H1 (cell line): ENCODE data around the gene ZNF8. TPM values are rescaled to one million over a fixed set of nuclear protein-coding genes. Genes with fewer than 3 reads are reported as not detected.

Experiments used
- CTCF ChIA-PET: fragments of 300-600 bp; sonication (Branson Sonifier 250); formaldehyde crosslinking; loops from one replicate; lab custom pipeline; 2021; ENCODE audit not compliant: partially characterized antibody; lab: Charles Lee
- POLR2A ChIA-PET: fragments of 300-600 bp; sonication (Branson Sonifier 250); formaldehyde crosslinking; loops from one replicate; lab custom pipeline; 2021; ENCODE audit warnings: inconsistent platforms; ENCODE audit not compliant: partially characterized antibody; lab: Charles Lee
- DNase-seq, 2 experiments: peaks; one replicate each; pipeline versions ENCODE4 v3.0.0 to v3.0.0-alpha.2; 2010 to 2022; ENCODE audit warnings: low spot score in 2 of 2, low read depth in 1 of 2, mixed read lengths in 1 of 2
- FAIRE-seq: peaks from 2 replicates; lab custom pipeline; 2011; peaks lifted over from hg19 to GRCh38; lab: Jason Lieb, UNC
- H2AFZ ChIP-seq: 2 replicates; pipeline ENCODE4 v1.8.1; 2012; ENCODE audit warnings: low read length, inconsistent platforms
- H2AK5ac ChIP-seq: 2 replicates; pipeline ENCODE4 v1.6.1; 2013; ENCODE audit warnings: low read depth, low read length
- H2BK120ac ChIP-seq: replicated peaks from 2 replicates; pipeline ENCODE3; 2013; ENCODE audit warnings: low read depth, low read length, inconsistent platforms
- H2BK12ac ChIP-seq: 2 replicates; pipeline ENCODE4 v1.6.1; 2013; ENCODE audit warnings: low read depth, low read length
- H2BK15ac ChIP-seq: 2 replicates; pipeline ENCODE4 v1.6.1; 2013; ENCODE audit warnings: low read length
- H2BK20ac ChIP-seq: 2 replicates; pipeline ENCODE4 v1.6.1; 2013; ENCODE audit warnings: low read length
- H2BK5ac ChIP-seq: 2 replicates; pipeline ENCODE4 v1.6.1; 2013; ENCODE audit warnings: low read depth, low read length
- H3K14ac ChIP-seq: 2 replicates; pipeline ENCODE4 v1.6.1; 2013; ENCODE audit warnings: inconsistent platforms; ENCODE audit not compliant: insufficient read length
- H3K18ac ChIP-seq: 2 replicates; pipeline ENCODE4 v1.6.1; 2013; ENCODE audit warnings: low read length; ENCODE audit errors: extremely low read depth
- H3K23ac ChIP-seq: 2 replicates; pipeline ENCODE4 v1.6.1; 2013; ENCODE audit warnings: inconsistent platforms; ENCODE audit not compliant: insufficient read length
- H3K23me2 ChIP-seq: 2 replicates; pipeline ENCODE4 v1.6.1; 2013; ENCODE audit warnings: low read depth, low read length
- H3K27ac ChIP-seq: 2 replicates; pipeline ENCODE4 v1.6.1; 2011; ENCODE audit warnings: low read depth, low read length, inconsistent platforms
- H3K27me3 ChIP-seq, 4 experiments: replicated peaks in 1 of 4; 1 replicate in 1 of 4; 2 replicates in 3 of 4; pipeline versions ENCODE4 v1.6.1 to v1.8.1; 2011 to 2013; ENCODE audit warnings: low read length in 3 of 4, mild to moderate bottlenecking in 3 of 4, inconsistent platforms in 2 of 4, mixed read lengths in 2 of 4, moderate library complexity in 1 of 4; ENCODE audit not compliant: control insufficient read depth in 3 of 4, insufficient read depth in 3 of 4; ENCODE audit errors: extremely low read depth in 1 of 4
- H3K36me3 ChIP-seq, 4 experiments: 2 replicates each; pipeline versions ENCODE4 v1.6.1 to v1.8.1; 2011 to 2013; ENCODE audit warnings: mild to moderate bottlenecking in 4 of 4, low read length in 3 of 4, moderate library complexity in 2 of 4, control low read depth in 1 of 4, inconsistent platforms in 1 of 4; ENCODE audit not compliant: insufficient read depth in 4 of 4, control insufficient read depth in 2 of 4
- H3K4ac ChIP-seq: replicated peaks from 2 replicates; pipeline ENCODE3; 2013; ENCODE audit warnings: low read length, low read depth, mixed read lengths, inconsistent platforms; ENCODE audit not compliant: insufficient read length
- H3K4me1 ChIP-seq, 4 experiments: replicated peaks in 1 of 4; 1 replicate in 1 of 4; 2 replicates in 3 of 4; pipeline versions ENCODE4 v1.6.1 to v1.8.1; 2011 to 2013; ENCODE audit warnings: low read length in 3 of 4, inconsistent platforms in 2 of 4, mixed read lengths in 1 of 4; ENCODE audit not compliant: insufficient read depth in 4 of 4, control insufficient read depth in 3 of 4
- H3K4me2 ChIP-seq, 2 experiments: 2 replicates each; pipeline versions ENCODE4 v1.6.1 to v1.8.1; 2011 to 2013; ENCODE audit warnings: low read depth in 2 of 2, low read length in 2 of 2, control low read depth in 1 of 2, inconsistent platforms in 1 of 2, mild to moderate bottlenecking in 1 of 2; ENCODE audit not compliant: insufficient read depth in 1 of 2
- H3K4me3 ChIP-seq, 4 experiments: fragments of 200-600, 300-600 bp in 1 of 4; sonication (generic), shearing (Covaris generic), sonication (Bioruptor Twin) in 1 of 4; 2 replicates each; pipeline versions ENCODE4 v1.5.1 to v1.8.1; 2011 to 2016; ENCODE audit warnings: low read length in 4 of 4, low read depth in 3 of 4, control low read depth in 2 of 4, inconsistent platforms in 2 of 4, mild to moderate bottlenecking in 2 of 4, mixed read lengths in 1 of 4, moderate library complexity in 1 of 4; ENCODE audit not compliant: insufficient read depth in 2 of 4; ENCODE audit errors: extremely low read depth in 1 of 4
- H3K56ac ChIP-seq: replicated peaks from 2 replicates; pipeline ENCODE3; 2013; ENCODE audit warnings: low read depth, mild to moderate bottlenecking, mixed read lengths, low read length, inconsistent platforms; ENCODE audit not compliant: insufficient read length
- H3K79me1 ChIP-seq: 2 replicates; pipeline ENCODE4 v1.6.1; 2013; ENCODE audit warnings: low read depth, low read length, control low read depth
- H3K79me2 ChIP-seq, 2 experiments: 2 replicates each; pipeline versions ENCODE4 v1.6.1 to v1.8.1; 2012 to 2013; ENCODE audit warnings: low read length in 2 of 2, mild to moderate bottlenecking in 2 of 2, inconsistent platforms in 1 of 2; ENCODE audit not compliant: insufficient read depth in 2 of 2, control insufficient read depth in 1 of 2
- H3K9ac ChIP-seq, 4 experiments: replicated peaks in 1 of 4; 1 replicate in 1 of 4; 2 replicates in 3 of 4; pipeline versions ENCODE4 v1.6.1 to v1.8.1; 2011 to 2013; ENCODE audit warnings: low read depth in 3 of 4, low read length in 3 of 4, control low read depth in 2 of 4, mild to moderate bottlenecking in 2 of 4, moderate library complexity in 2 of 4, inconsistent platforms in 1 of 4; ENCODE audit errors: extremely low read depth in 1 of 4
- H3K9me3 ChIP-seq, 2 experiments: 2 replicates each; pipeline versions ENCODE4 v1.6.1 to v1.8.1; 2012 to 2013; ENCODE audit warnings: mild to moderate bottlenecking in 2 of 2, moderate library complexity in 2 of 2, control low read depth in 1 of 2, inconsistent platforms in 1 of 2, low read depth in 1 of 2, low read length in 1 of 2, mixed read lengths in 1 of 2; ENCODE audit not compliant: insufficient read depth in 2 of 2
- H4K20me1 ChIP-seq, 2 experiments: replicated peaks in 1 of 2; 2 replicates each; pipeline versions ENCODE3 to v1.8.1; 2011 to 2013; ENCODE audit warnings: inconsistent platforms in 2 of 2, low read length in 2 of 2, mild to moderate bottlenecking in 1 of 2; ENCODE audit not compliant: insufficient read depth in 2 of 2, control insufficient read depth in 1 of 2
- H4K5ac ChIP-seq: 2 replicates; pipeline ENCODE4 v1.6.1; 2013; ENCODE audit warnings: low read length, low read depth, mixed read lengths, inconsistent platforms; ENCODE audit not compliant: insufficient read length
- H4K8ac ChIP-seq: 2 replicates; pipeline ENCODE4 v1.8.0; 2013; ENCODE audit warnings: mild to moderate bottlenecking, moderate library complexity, low read length, inconsistent platforms; ENCODE audit not compliant: insufficient read depth; ENCODE audit errors: extremely low read depth
- H4K91ac ChIP-seq: replicated peaks from 2 replicates; pipeline ENCODE3; 2013; ENCODE audit warnings: low read length, mixed read lengths, inconsistent platforms; ENCODE audit not compliant: insufficient read length
- CREB1 ChIP-seq: IDR thresholded peaks from 2 replicates; pipeline ENCODE4 v1.6.1; 2012; ENCODE audit warnings: inconsistent platforms
- MAFK ChIP-seq: IDR thresholded peaks from 2 replicates; pipeline ENCODE4 v1.6.1; 2012; ENCODE audit warnings: low read depth, mild to moderate bottlenecking, improper control_type of control experiment, low read length
- MAX ChIP-seq: IDR thresholded peaks from 2 replicates; pipeline ENCODE4 v1.6.1; 2012; ENCODE audit warnings: inconsistent platforms
- RBBP5 ChIP-seq: IDR thresholded peaks from 2 replicates; pipeline ENCODE4 v1.7.1; 2012; ENCODE audit warnings: low read depth, mild to moderate bottlenecking, inconsistent platforms, low read length, moderate library complexity, borderline replicate concordance
- RNF2 ChIP-seq: fragments of 200-900, 300-1000 bp; sonication (generic); IDR thresholded peaks from 2 replicates; pipeline ENCODE4 v1.7.1; 2016; ENCODE audit warnings: borderline replicate concordance, low read depth, mild to moderate bottlenecking, antibody characterized with exemption, low read length; ENCODE audit not compliant: poor library complexity, severe bottlenecking; ENCODE audit errors: missing control alignments
- SIX5 ChIP-seq: IDR thresholded peaks from 2 replicates; pipeline ENCODE4 v1.6.1; 2011; ENCODE audit warnings: mild to moderate bottlenecking, low read depth, low read length
- SP4 ChIP-seq: IDR thresholded peaks from 2 replicates; pipeline ENCODE4 v1.6.1; 2012; ENCODE audit warnings: low read length, inconsistent platforms
- TAF1 ChIP-seq: IDR thresholded peaks from 2 replicates; pipeline ENCODE4 v1.6.1; 2011; ENCODE audit warnings: mild to moderate bottlenecking, low read depth, low read length
- YY1 ChIP-seq: IDR thresholded peaks from 2 replicates; pipeline ENCODE4 v1.6.1; 2011; ENCODE audit warnings: low read depth, mild to moderate bottlenecking, low read length
- WGBS, 2 experiments: shearing (Covaris generic) in 1 of 2; methylation state at CpG; one replicate each; pipeline versions ENCODE4 v1.1.6 to v1.1.7; 2013 to 2015; ENCODE audit warnings: low lambda C conversion rate in 2 of 2, mixed read lengths in 2 of 2, inconsistent platforms in 1 of 2, low coverage in 1 of 2, missing lambda C conversion rate in 1 of 2; ENCODE audit not compliant: insufficient replicate concordance in 2 of 2, insufficient coverage in 1 of 2, insufficient read length in 1 of 2; ENCODE audit errors: extremely low coverage in 1 of 2, missing lambda C conversion rate in 1 of 2; 5-methylcytosine and 5-hydroxymethylcytosine counted together
- polyA plus RNA-seq, 7 experiments: library from polyadenylated mRNA; depleted of rRNA in 3 of 7; stranded (reverse) in 5 of 7; unstranded in 2 of 7; fragments of >200 nt in 5 of 7; fragments of 200-250 nt in 2 of 7; gene quantifications; 1 replicate in 5 of 7; 2 replicates in 1 of 7; 4 replicates in 1 of 7; pipeline versions ENCODE4 v1.2.1 to v1.2.3, GENCODE V29; 2011 to 2013; ENCODE audit warnings: missing spikeins in 2 of 7, mixed read lengths in 2 of 7
- total RNA-seq: library from RNA; stranded (reverse); fragmentation: NEBNext Ultra II Directional; extraction: Animal tissue kit (Norgen Biotek cat#: 25700); gene quantifications from 2 replicates; pipeline ENCODE4 v1.2.1, GENCODE V29; 2021
- TF ChIP-seq, protein P1 (sequence below): IDR thresholded peaks from 2 replicates; pipeline ENCODE4 v1.6.1; 2011; ENCODE audit warnings: low read depth, mild to moderate bottlenecking, low read length; ENCODE audit not compliant: insufficient read depth

The ZNF8 gene
- total and polyA plus RNA-seq, 2 of the 8 experiments (the other 6 are each of a cell fraction or from before 2014, with no cell fraction given): 9.2 to 21.5 TPM

- Histone ChIP-seq H3K18ac (peak within 1 kb of the TSS; percentile 96), H2BK15ac (0 out of 2 replicates have a peak within 1 kb of the TSS, but pooled peaks have one; percentile 76), H2BK5ac (peak within 1 kb of the TSS; percentile 66; the same call in 1 of the 2 replicates), H3K56ac (no peak within 1 kb of the TSS), H3K4me3 (peak within 1 kb of the TSS; percentile 72 to 98 (median 88)), H3K4me2 (peak within 1 kb of the TSS; percentile 74 to 95), H3K9ac (peak within 1 kb of the TSS; percentile 82 to 86 (median 84)), H4K5ac (peak within 1 kb of the TSS; percentile 82), H3K27ac (peak within 1 kb of the TSS; percentile 65; the same call in 1 of the 2 replicates), H3K4ac (peak within 1 kb of the TSS; percentile 90), H3K36me3 (no peaks in the 10 kb centered on the region), H2BK120ac (no peak within 1 kb of the TSS), H3K14ac (no peak within 1 kb of the TSS), H3K9me3 (no peaks in the 10 kb centered on the region), H3K23ac (no peak within 1 kb of the TSS), H2AFZ (peak within 1 kb of the TSS; percentile 97), H4K8ac (peak within 1 kb of the TSS; percentile 88), H3K4me1 (no peaks in the 10 kb centered on the region), H4K91ac (no peak within 1 kb of the TSS), H3K79me1 (peaks cover 11% of the 10 kb centered on the region), H3K27me3 (0 out of 7 replicates have a peak, but pooled peaks cover 0 to 3% (median 0%) of the 10 kb centered on the region in 4 experiments), H4K20me1 (peaks cover 0 to 5% of the 10 kb centered on the region in 2 experiments), H2AK5ac (no peak within 1 kb of the TSS), H2BK20ac (no peak within 1 kb of the TSS), H2BK12ac (no peak within 1 kb of the TSS), H3K79me2 (peaks cover 0 to 15% of the 10 kb centered on the region in 2 experiments; a peak in 2 of 4 replicates), H3K23me2 (peaks cover 12% of the 10 kb centered on the region)
- POLR2A ChIA-PET: interaction anchor here (0.6 to 2.1 kb wide), 27 partner anchors 10 to 217 kb away, joined by 3 to 20 read pairs (median 3); partner anchors contain the start of genes ERVK3-1, RPS5, TRIM28 and ZBTB45
- DNase-seq (peak; percentile 72 to 94), FAIRE-seq (no peak)
- CTCF ChIA-PET: interaction anchor here (0.9 to 3.4 kb wide), 4 partner anchors 11 to 47 kb away, joined by 3 to 14 read pairs (median 6); no protein-coding TSS in a partner anchor
- WGBS, 2 experiments: 4% methylated on average over 62 of the region's 62 CpGs; no CpG with 5 or more reads in 1 of the 2 experiments
- TF ChIP-seq, protein P1, sequence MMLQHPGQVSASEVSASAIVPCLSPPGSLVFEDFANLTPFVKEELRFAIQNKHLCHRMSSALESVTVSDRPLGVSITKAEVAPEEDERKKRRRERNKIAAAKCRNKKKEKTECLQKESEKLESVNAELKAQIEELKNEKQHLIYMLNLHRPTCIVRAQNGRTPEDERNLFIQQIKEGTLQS: peak; percentile 48; the same call in 1 of the 2 replicates
- TF ChIP-seq SP4: 0 out of 2 replicates have a peak, but pooled peaks have one; percentile 34
- TF ChIP-seq CREB1: peak; percentile 94
- TF ChIP-seq YY1: peak; percentile 68; the same call in 1 of the 2 replicates
- no peak; the same call in 1 of the 2 replicates for TF ChIP-seq TAF1
- TF ChIP-seq MAFK: no peak
- TF ChIP-seq RBBP5: peak; percentile 59
- TF ChIP-seq MAX: peak; percentile 88; the same call in 1 of the 2 replicates
- no peak for TF ChIP-seq RNF2
- TF ChIP-seq SIX5: peak; percentile 99
Observed at GRCh38 chr19:58326914-58327726, 48.4 kb downstream of the ZNF8 start, which contains the start of gene ZSCAN22. ZSCAN22 (plus strand) TSS chr19:58326994; CDS start chr19:58334803, 7,809 bp downstream.
